Suprapubic skin (tissue), 4 donors: ENCODE data around the gene AGAP1. TPM values are rescaled to one million over a fixed set of nuclear protein-coding genes. Genes with fewer than 3 reads are reported as not detected.

ENCODE experiments used
- DNase-seq, 2 donors: peaks; one replicate each; pipeline ENCODE4 v3.0.0-alpha.2; 2019; ENCODE audit warnings: low spot score in 2 of 2
- H3K27ac ChIP-seq: fragments of 200-600 bp; sonication (generic); one replicate; pipeline ENCODE4 v1.5.1; 2019
- H3K27me3 ChIP-seq: fragments of 200-600 bp; sonication (generic); one replicate; pipeline ENCODE4 v1.5.1; 2019
- H3K36me3 ChIP-seq: fragments of 200-600 bp; sonication (generic); one replicate; pipeline ENCODE4 v1.5.1; 2019
- H3K4me1 ChIP-seq: fragments of 200-600 bp; sonication (generic); one replicate; pipeline ENCODE4 v1.5.1; 2019
- H3K4me3 ChIP-seq: fragments of 200-600 bp; sonication (generic); one replicate; pipeline ENCODE4 v1.5.1; 2019; ENCODE audit warnings: mild to moderate bottlenecking
- H3K9me3 ChIP-seq: fragments of 200-600 bp; sonication (generic); one replicate; pipeline ENCODE4 v1.5.1; 2019
- CTCF ChIP-seq, 2 donors: fragments of 200-600 bp in 1 of 2; fragments of 450-650 bp in 1 of 2; sonication (generic) in 1 of 2; IDR thresholded peaks; one replicate each; pipeline ENCODE4 v1.5.1; 2016 to 2019; ENCODE audit warnings: antibody characterized with exemption in 2 of 2, mild to moderate bottlenecking in 1 of 2, moderate library complexity in 1 of 2
- EP300 ChIP-seq: sonication (generic); formaldehyde crosslinking; IDR thresholded peaks from one replicate; pipeline ENCODE4 v1.6.1; 2017; ENCODE audit warnings: antibody characterized with exemption
- POLR2A ChIP-seq, 2 donors: fragments of 450-650 bp; IDR thresholded peaks; one replicate each; pipeline ENCODE4 v1.6.1; 2017; ENCODE audit warnings: antibody characterized with exemption in 2 of 2, mild to moderate bottlenecking in 2 of 2, moderate library complexity in 2 of 2
- POLR2AphosphoS5 ChIP-seq, 3 donors: sonication (generic); formaldehyde crosslinking; IDR thresholded peaks; one replicate each; pipeline ENCODE4 v1.6.1; 2017; ENCODE audit warnings: antibody characterized with exemption in 3 of 3
- WGBS: methylation state at CpG from one replicate; pipeline ENCODE4 v1.1.5; 2018; 5-methylcytosine and 5-hydroxymethylcytosine counted together
- total RNA-seq, 4 donors: library from RNA; depleted of rRNA; stranded (reverse); fragments of >200 nt; gene quantifications; one replicate each; pipeline ENCODE4 v1.1.0, GENCODE V29; 2016

The AGAP1 gene
- total RNA-seq, 4 donors from 2014 or later, result 14.1 to 30.7 (median 19.4) TPM

- no peak for TF ChIP-seq EP300
- TF ChIP-seq CTCF (IDR thresholded peaks at IDR 0.05), result no peak
- TF ChIP-seq POLR2AphosphoS5 (IDR thresholded peaks at IDR 0.05), result no peak
- TF ChIP-seq POLR2A (IDR thresholded peaks at IDR 0.05), result no peak
- WGBS, result 94% methylated on average over 26 of the region's 26 CpGs
- Histone ChIP-seq H3K4me1 (peaks cover 25% of the 10 kb centered on the region), H3K36me3 (no peaks in the 10 kb centered on the region), H3K9me3 (no peaks in the 10 kb centered on the region), H3K27me3 (no peaks in the 10 kb centered on the region), H3K27ac (no peak overlapping the region), H3K4me3 (no peak overlapping the region)
- no peak for DNase-seq
Observed at GRCh38 chr2:235688511-235689426, 194.9 kb downstream of the AGAP1 start.

- H3K27ac ChIP-seq, result no peak overlapping the region
- H3K4me1 ChIP-seq, result peaks cover 25% of the 10 kb centered on the region
- DNase-seq, result no peak
- H3K4me3 ChIP-seq, result no peak overlapping the region
- no peaks in the 10 kb centered on the region for H3K36me3 ChIP-seq
- no peaks in the 10 kb centered on the region for H3K9me3 ChIP-seq
- 52% methylated on average over 4 of the region's 4 CpGs for WGBS
- TF ChIP-seq CTCF (IDR thresholded peaks at IDR 0.05) (no peak), POLR2AphosphoS5 (IDR thresholded peaks at IDR 0.05) (no peak), EP300 (no peak), POLR2A (IDR thresholded peaks at IDR 0.05) (no peak)
- no peaks in the 10 kb centered on the region for H3K27me3 ChIP-seq
Observed at GRCh38 chr2:235689427-235689853, 195.6 kb downstream of the AGAP1 start.

- 63% methylated on average over 9 of the region's 9 CpGs for WGBS
Observed at GRCh38 chr2:235690082-235690808, 196.4 kb downstream of the AGAP1 start.

GRCh38 chr2:235690809-235691450 is 197.1 kb downstream of the AGAP1 start:
- Histone ChIP-seq H3K36me3 (no peaks in the 10 kb centered on the region), H3K4me3 (no peak overlapping the region), H3K4me1 (peaks cover 20% of the 10 kb centered on the region), H3K27ac (no peak overlapping the region), H3K27me3 (no peaks in the 10 kb centered on the region), H3K9me3 (no peaks in the 10 kb centered on the region)
- DNase-seq, result no peak
- TF ChIP-seq EP300, result no peak
- no peak for TF ChIP-seq CTCF (IDR thresholded peaks at IDR 0.05)
- no peak for TF ChIP-seq POLR2AphosphoS5 (IDR thresholded peaks at IDR 0.05)
- whole genome bisulfite sequencing, result 69% methylated on average over 10 of the region's 14 CpGs

More at GRCh38 chr2:235690082-235690808, 196.4 kb downstream of the AGAP1 start:
- TF ChIP-seq CTCF (IDR thresholded peaks at IDR 0.05) (no peak), POLR2AphosphoS5 (IDR thresholded peaks at IDR 0.05) (no peak)
- Histone ChIP-seq H3K4me3 (no peak overlapping the region), H3K36me3 (no peaks in the 10 kb centered on the region), H3K27ac (no peak overlapping the region), H3K4me1 (peaks cover 22% of the 10 kb centered on the region), H3K27me3 (no peaks in the 10 kb centered on the region), H3K9me3 (no peaks in the 10 kb centered on the region)
- DNase-seq, result no peak

- peaks cover 20% of the 10 kb centered on the region for H3K4me1 ChIP-seq
- no peaks in the 10 kb centered on the region for H3K36me3 ChIP-seq
- no peak for DNase-seq
- WGBS, result 82% methylated on average over 10 of the region's 10 CpGs
- no peaks in the 10 kb centered on the region for H3K27me3 ChIP-seq
- H3K9me3 ChIP-seq, result no peaks in the 10 kb centered on the region
- TF ChIP-seq EP300, result no peak
- no peak for TF ChIP-seq POLR2AphosphoS5 (IDR thresholded peaks at IDR 0.05)
- TF ChIP-seq CTCF (IDR thresholded peaks at IDR 0.05), result no peak
- no peak for TF ChIP-seq POLR2A (IDR thresholded peaks at IDR 0.05)
- H3K27ac ChIP-seq, result no peak overlapping the region
- no peak overlapping the region for H3K4me3 ChIP-seq
Observed at GRCh38 chr2:235692076-235692475, 198.2 kb downstream of the AGAP1 start.
